NCI-H2196 (cell line): Measurements from ENCODE around the gene ASB10.

Experiments used
- DNase-seq: peaks from one replicate; lab custom pipeline; 2025; ENCODE audit not compliant: unreplicated experiment; lab: John Stamatoyannopoulos, UW

ASB10 gene

DNA sequence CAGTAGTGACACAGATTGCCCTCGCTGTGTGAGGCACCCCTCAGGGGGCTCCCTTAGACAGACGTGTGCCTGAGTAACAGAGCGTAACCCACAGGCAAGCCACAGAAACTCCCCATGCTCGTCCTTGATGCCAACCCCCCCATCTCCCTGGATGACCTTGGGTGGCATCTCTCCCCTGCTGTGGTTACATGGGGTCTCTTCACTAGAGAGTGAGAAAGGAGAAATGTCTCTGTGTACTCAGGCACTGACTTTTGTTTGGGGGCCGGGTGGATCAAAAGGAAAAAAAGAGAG is 1.1 kb upstream of the ASB10 start:
- DNase-seq: no peak

GRCh38 chr7:151187409-151188251 is 580 bp upstream of the ASB10 start:
- DNase-seq: no peak

DNA sequence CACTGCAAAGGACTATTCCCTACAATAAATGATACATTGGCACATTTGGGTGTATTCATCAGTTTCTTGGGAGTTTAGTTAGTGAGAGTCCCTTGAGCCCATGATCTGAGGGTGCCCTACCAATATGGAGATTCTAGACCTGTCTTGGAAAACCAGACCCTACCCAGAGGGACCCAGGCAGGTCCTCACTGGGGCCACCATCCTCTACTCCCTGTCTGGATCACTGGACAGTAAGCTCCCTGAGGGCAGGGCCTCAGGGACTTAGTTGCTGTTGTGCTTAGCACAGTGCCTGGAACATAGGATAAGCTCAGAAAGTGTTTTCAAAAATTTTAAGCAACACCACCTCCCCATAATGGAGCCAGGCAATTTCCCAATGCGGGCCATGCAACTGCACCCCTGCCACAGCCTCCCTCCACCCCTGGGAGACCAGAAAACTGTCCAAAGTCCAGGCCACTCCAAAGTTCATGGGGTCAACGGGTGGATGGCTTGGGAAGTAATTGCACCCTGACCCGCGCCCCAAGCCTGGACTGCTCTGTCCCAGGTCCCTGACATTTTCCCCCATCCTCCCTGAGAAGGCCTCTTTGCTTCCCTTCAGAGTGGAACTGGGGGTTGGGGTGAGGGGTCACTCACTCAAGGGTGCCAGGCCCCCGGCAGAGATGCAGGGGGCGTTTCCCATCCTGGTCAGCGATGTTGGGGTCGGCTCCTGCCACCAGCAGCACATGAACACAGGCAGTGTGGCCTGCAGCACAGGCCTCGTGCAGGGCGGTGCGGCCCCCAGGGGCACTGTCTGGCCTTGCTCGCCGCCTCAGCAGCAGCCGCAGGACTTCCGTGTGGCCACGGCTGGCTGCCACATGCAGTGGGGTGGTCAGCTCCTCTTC is 1.0 kb downstream of the ASB10 start:
- DNase-seq: no peak

DNA sequence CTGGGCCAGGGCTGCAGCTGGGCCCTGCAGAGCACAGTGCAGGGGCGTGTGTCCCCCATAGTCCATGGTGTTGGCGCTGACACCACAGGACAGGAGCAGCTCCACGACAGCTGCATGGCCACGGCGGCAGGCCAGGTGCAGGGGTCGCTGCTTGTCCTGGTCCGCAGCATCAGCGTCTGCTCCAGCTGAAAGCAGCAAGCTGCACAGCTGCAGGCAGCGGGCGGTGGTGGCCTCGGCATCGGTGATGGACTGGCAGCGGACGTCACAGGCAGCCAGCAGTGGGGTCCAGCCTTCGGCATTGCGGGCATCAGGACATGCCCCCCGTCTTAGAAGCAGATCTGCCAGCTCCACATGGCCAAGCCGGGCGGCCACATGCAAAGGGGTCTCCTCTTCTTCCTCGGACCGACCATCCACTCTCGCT is 6.0 kb downstream of the ASB10 start:
- DNase-seq: no peak

DNA sequence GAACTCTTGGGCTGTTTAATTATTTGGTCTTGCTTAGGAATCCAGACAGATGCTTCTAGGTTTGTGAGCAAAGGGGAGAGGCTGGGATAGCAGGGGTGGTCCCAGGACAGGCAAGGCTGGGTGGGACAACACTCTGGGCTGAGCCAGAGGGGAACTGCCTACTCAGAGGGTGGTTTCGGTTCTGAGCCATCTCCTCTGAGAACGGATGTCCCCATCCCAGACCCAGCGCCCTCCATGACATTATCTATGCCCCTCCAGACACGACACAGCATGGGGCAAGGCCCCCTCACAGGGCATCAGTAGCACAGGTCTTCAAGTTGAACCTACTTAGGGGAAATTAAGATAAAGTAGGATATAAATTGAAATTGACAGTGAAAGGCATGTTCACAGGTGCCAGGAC is 7.1 kb downstream of the ASB10 start:
- no peak for DNase-seq

- DNase-seq: no peak
Measured at GRCh38 chr7:151179287-151179860, 7.7 kb downstream of the ASB10 start.

DNA sequence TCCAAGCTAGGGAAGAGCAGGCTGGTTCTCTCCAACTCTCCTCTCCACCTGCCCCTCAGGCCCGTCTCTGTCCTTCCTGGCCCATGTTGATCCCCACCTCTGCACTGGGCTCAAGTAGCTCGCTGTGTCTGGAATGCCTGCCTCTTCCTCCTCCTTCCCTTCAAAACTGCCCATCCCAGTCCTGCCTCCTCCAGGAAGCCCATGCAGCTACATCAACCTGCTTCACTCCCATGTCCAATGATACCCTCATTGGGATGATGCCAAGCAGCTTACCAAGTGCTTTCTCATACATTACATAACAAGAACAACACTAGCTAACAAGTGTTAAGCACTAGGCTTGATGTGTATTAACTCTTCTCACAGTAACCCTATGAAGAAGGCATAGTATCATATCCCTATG is 8.2 kb downstream of the ASB10 start:
- DNase-seq: no peak

GRCh38 chr7:151178236-151178635 is 8.8 kb downstream of the ASB10 start:
- DNase-seq: no peak

GRCh38 chr7:151177310-151177709 is 9.7 kb downstream of the ASB10 start:
- no peak for DNase-seq

DNA sequence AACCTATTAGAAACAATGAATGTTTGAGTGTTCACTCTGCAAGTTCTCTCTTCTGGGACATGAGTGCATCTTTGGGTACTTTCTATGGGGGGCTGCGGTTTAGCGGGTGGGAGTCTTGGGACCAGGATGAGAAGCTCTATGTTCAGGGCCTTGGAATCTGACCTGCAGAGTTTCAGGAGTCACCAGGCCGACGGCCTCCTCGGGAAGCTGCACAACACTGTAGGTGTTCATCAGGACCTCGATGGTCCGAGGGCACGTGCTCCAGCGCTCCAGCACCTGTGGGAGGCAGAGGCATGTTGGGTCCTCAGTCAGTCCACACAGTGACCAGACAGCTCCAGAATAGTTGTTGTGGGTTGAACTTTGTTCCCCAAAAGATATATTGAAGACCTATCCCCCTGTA is 10.6 kb downstream of the ASB10 start:
- DNase-seq: no peak

DNA sequence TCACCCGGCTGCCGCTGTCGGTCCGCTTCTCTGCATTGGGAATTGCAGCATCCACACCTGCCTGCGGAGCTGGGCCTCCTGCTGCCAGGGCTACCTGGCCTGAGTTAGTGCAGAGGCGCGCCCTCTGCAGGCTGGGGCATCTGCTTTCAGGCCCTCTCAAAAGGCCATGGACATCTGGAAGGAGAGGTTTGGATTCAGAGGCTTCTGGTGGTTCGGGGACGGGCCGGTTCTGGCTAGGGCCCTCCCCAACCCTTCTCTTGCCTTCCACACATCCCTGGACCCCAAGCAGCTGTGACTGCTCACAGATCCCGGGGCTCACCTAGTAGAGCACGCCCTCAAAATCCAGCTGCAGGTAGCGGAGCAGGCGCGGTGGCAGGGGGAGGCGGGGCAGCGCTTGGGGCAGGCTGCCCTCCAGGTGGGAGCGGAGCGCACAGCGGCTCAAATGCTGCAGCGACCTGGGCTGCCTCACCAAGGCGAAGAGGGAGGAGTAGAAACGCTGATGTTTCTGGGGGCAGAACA is 11.2 kb downstream of the ASB10 start:
- DNase-seq: no peak

- DNase-seq: no peak
Measured at GRCh38 chr7:151175047-151175792, 11.8 kb downstream of the ASB10 start.

DNA sequence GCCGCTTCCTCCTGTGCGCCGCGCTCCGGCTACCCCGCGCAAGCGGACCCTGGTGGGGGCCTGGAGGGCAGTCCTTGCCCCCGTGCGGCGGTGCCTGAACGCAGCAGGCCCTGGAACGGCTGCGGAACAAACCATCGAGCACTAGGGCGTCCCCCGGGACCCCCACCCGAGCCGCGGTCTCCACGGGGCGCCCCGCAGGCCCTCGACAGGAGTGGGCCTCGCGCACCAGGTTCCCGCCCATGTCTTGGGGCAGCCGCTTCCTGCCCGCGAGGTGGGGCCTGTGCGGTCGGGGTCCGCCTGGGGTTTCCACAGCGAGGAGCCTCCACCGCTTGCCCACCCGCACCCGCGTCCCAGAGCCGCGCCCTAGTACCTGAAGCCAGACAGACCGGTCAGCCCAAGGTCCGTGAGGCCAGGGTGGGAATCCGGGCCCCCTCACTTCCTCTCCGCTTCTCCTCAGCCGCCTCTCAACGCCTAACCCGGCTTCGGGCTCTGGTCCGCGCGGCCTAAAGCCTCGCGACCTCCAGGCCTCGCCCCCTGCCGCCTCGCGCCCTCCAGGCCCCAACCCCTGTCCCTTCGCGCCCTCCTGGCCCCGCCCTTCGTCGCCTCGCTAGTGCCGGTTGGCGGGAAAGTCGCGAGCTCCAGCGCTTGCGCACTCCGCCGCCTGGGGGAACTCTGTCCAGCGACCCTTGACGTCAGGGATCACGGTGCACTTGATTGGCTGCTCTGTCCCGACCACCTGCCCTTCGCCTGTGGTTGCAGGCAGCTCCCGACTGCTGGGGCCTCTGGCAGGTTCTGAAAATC is 12.6 kb downstream of the ASB10 start:
- no peak for DNase-seq

DNA sequence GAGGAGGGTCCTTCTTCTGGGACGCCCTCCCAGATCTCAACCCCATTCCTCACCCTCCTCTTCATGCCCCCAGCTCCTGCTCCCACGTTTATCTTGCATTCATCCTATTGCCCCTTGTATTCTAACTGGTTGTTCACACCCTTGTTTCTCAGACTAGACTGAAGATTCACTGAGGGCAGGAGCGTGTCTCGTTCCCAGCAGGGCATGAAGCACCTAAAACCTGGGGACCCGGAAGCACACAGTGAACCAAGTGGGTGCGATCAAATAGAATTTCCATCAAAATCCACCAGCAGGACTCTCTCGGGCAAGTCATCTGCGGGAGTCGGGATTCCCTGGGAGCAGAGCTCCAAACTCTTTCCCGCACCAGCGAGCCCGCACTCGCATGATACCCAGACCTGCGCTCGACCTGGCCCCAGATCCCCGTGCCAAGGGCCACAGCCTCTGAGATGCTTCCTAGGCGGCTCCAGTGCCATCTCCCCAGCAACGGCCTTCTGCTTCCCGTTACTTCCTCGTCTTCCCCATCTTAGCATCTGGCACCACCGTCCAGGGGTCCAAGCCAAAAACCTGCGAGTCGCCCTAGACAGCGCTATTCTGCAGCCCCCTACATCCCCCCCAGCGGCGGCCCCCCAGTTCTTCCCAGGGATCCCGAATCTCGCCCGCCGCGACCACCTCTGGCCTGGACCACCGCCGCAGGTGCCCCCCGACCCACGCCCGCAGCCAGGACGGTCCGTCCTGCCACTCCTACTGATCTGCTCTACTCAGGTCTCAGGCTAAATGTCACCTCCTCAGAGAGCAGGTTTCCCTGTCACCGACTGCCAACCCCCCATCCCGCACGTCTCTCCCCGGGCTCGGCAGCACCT is 13.4 kb downstream of the ASB10 start:
- no peak for DNase-seq

- peak; percentile 61 for DNase-seq
Measured at GRCh38 chr7:151172273-151173141, 14.5 kb downstream of the ASB10 start.

GRCh38 chr7:151168787-151169162 is 18.3 kb downstream of the ASB10 start:
- DNase-seq: no peak

GRCh38 chr7:151168003-151168786 is 18.9 kb downstream of the ASB10 start:
- no peak for DNase-seq
